Left lung (tissue), 10 donors: ENCODE results near the gene SYT1. TPM values are rescaled to one million over a fixed set of nuclear protein-coding genes. Genes with fewer than 3 reads are reported as not detected.
A peak's percentile ranks its signal among the peaks of the same experiment; 100 is the strongest.

Experiments used
- ATAC-seq: fragments of 200-7000 bp; cut with Tn5 transposase; one replicate; pipeline ENCODE4 v1.9.1; 2020; ENCODE audit warnings: moderate library complexity
- DNase-seq, 4 donors: peaks; one replicate each; pipeline ENCODE4 v3.0.0-alpha.2; 2013 to 2020
- H3K27ac ChIP-seq, 2 donors: fragments of 200-600 bp; sonication (generic) in 1 of 2; one replicate each; pipeline versions ENCODE4 v1.5.0 to v1.8.0; 2020 to 2021
- H3K27me3 ChIP-seq, 2 donors: fragments of 200-600 bp; sonication (generic) in 1 of 2; one replicate each; pipeline versions ENCODE4 v1.5.0 to v1.8.0; 2020 to 2021
- H3K36me3 ChIP-seq, 2 donors: fragments of 200-600 bp; sonication (generic) in 1 of 2; one replicate each; pipeline versions ENCODE4 v1.5.0 to v1.8.0; 2020 to 2021
- H3K4me1 ChIP-seq, 2 donors: fragments of 200-600 bp; one replicate each; pipeline ENCODE4 v1.8.0; 2021
- H3K4me3 ChIP-seq, 2 donors: fragments of 200-600 bp; sonication (generic) in 1 of 2; one replicate each; pipeline versions ENCODE4 v1.5.0 to v1.8.0; 2020 to 2021; ENCODE audit warnings: mild to moderate bottlenecking in 1 of 2
- H3K9me3 ChIP-seq, 2 donors: fragments of 200-600 bp; sonication (generic) in 1 of 2; one replicate each; pipeline versions ENCODE4 v1.5.0 to v1.8.0; 2020 to 2021
- intact Hi-C, 2 donors: fragments of 100-400 bp; cut with DNase I; formaldehyde crosslinking; loops; one replicate each; pipeline versions ENCODE4 v1.11.2 to v1.14.2; 2022
- polyA plus RNA-seq, 6 donors: library from polyadenylated mRNA; unstranded; fragments of 120-200 nt; gene quantifications; one replicate each; pipeline ENCODE4 v1.2.1, GENCODE V29; 2013; ENCODE audit not compliant: insufficient read length in 6 of 6
- total RNA-seq, 2 donors: library from RNA; stranded (reverse); fragmentation: NEBNext Ultra II Directional; extraction: Animal tissue kit (Norgen Biotek cat#: 25700); gene quantifications; one replicate each; pipeline ENCODE4 v1.2.1, GENCODE V29; 2021
- TF ChIP-seq, protein P1 (sequence below), 2 donors: fragments of 200-600 bp; sonication (generic) in 1 of 2; IDR thresholded peaks; one replicate each; pipeline versions ENCODE4 v1.5.0 to v1.8.0; 2021; ENCODE audit warnings: antibody characterized with exemption in 2 of 2
- donor health status: DM: no; HTN: yes; CAD: no.
- donor health status: DM: no; HTN: no; CAD: no.

SYT1 gene
- total and polyA plus RNA-seq, 8 donors = 1.5 to 6.9 (median 4.8) TPM

DNA sequence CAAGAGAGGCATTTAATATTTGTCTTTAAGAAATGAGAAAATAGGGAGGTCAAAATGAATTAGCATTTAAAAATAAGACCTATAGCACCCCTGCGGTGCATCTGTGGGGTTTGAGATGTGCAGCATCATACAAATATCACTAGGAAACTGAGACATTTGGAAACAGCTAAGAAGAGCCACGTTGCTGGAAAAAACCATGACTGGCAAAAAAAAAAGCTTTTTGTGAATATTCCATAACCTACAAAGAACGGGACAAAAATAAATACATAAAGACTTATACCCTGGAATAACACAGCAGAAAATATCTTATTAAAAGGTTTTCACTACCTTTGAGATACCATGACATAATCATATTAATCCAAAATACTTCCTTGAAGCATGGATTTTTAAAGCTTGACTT is 460.0 kb downstream of the SYT1 start:
- H3K9me3 ChIP-seq = no peaks in the 10 kb centered on the region
- intact Hi-C loops = no loop called here
- H3K4me3 ChIP-seq = no peak overlapping the region
- no peaks in the 10 kb centered on the region for H3K4me1 ChIP-seq
- no peaks in the 10 kb centered on the region for H3K27me3 ChIP-seq
- H3K27ac ChIP-seq = no peak overlapping the region
- ATAC-seq (no peak), DNase-seq (no peak)
- no peaks in the 10 kb centered on the region for H3K36me3 ChIP-seq
- TF ChIP-seq, protein P1, sequence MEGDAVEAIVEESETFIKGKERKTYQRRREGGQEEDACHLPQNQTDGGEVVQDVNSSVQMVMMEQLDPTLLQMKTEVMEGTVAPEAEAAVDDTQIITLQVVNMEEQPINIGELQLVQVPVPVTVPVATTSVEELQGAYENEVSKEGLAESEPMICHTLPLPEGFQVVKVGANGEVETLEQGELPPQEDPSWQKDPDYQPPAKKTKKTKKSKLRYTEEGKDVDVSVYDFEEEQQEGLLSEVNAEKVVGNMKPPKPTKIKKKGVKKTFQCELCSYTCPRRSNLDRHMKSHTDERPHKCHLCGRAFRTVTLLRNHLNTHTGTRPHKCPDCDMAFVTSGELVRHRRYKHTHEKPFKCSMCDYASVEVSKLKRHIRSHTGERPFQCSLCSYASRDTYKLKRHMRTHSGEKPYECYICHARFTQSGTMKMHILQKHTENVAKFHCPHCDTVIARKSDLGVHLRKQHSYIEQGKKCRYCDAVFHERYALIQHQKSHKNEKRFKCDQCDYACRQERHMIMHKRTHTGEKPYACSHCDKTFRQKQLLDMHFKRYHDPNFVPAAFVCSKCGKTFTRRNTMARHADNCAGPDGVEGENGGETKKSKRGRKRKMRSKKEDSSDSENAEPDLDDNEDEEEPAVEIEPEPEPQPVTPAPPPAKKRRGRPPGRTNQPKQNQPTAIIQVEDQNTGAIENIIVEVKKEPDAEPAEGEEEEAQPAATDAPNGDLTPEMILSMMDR (IDR thresholded peaks at IDR 0.05) = no peak

DNA sequence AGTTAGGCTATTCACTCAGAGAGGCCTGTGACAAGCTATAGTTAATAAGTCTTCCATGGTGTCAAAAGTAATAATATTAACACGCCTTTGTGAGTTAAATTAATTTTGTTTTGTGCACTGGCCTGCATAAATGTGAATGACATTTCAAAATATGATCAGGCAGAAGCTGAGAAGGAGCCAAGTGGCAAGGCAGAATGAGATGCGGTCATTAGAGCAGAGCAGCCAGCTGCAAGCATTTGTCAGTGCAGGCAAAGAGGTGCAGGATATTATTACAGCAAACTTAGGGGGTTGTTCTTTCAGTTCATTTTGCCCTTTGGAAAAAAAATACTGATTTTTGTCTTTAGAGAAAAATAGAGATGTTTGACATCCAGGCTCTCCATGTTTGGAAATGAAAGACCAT is 461.6 kb downstream of the SYT1 start:
- H3K9me3 ChIP-seq = no peaks in the 10 kb centered on the region

DNA sequence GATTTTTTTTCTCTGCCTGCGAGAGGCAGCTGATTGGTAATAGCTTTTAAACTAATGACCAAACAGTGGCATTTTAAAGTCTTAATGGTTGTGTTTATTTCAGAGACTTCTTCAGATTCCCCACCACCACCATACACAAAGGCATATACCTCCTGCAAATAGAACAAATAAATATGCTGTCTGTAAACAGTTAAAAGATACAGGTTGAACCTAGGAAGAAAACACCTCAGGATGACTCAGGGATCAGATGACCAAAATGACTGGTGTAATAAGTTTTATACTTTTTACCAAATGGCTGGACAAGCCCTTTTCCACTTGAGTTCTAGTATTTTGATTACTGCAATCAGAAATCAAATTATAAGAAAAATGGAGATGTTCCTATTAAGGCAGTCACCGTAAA is 462.1 kb downstream of the SYT1 start:
- Histone ChIP-seq H3K4me1 (no peaks in the 10 kb centered on the region), H3K9me3 (no peaks in the 10 kb centered on the region), H3K36me3 (no peaks in the 10 kb centered on the region), H3K27ac (no peak overlapping the region), H3K4me3 (no peak overlapping the region), H3K27me3 (no peaks in the 10 kb centered on the region)
- TF ChIP-seq, protein P1 (IDR thresholded peaks at IDR 0.05) = no peak
- ATAC-seq = no peak
- no peak for DNase-seq
- intact Hi-C loops = no loop called here

More for the DNA sequence above, 461.6 kb downstream of the SYT1 start:
- ATAC-seq = no peak
- Histone ChIP-seq H3K27me3 (no peaks in the 10 kb centered on the region), H3K4me3 (no peak overlapping the region), H3K27ac (no peak overlapping the region), H3K36me3 (no peaks in the 10 kb centered on the region), H3K4me1 (no peaks in the 10 kb centered on the region)
- intact Hi-C loops = no loop called here
- DNase-seq = peak in 1 of 4 donors; percentile 18
- TF ChIP-seq, protein P1 (IDR thresholded peaks at IDR 0.05) = no peak

DNA sequence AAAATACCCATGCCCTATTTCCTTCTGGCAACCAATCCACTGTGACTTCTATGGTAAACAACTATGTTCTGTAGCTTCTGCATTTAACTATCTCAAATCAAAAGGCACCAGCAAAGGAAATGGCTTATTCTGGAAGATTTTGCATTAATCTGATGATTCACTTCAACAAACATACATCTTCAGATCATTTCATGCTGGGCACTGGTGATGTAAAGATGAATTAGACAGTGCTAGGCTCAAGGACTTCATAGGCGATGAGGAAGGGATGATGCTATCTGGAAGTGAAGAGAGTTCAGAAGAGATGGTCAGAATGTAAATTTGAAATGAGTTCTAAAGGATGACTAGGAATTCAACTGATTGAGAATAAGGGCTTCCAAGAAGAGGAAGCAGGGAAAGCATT is 462.9 kb downstream of the SYT1 start:
- Histone ChIP-seq H3K27me3 (no peaks in the 10 kb centered on the region), H3K4me1 (no peaks in the 10 kb centered on the region), H3K9me3 (no peaks in the 10 kb centered on the region), H3K4me3 (no peak overlapping the region), H3K36me3 (no peaks in the 10 kb centered on the region), H3K27ac (no peak overlapping the region)
- ATAC-seq (no peak), DNase-seq (no peak)
- TF ChIP-seq, protein P1 (IDR thresholded peaks at IDR 0.05) = no peak
- intact Hi-C loops = no loop called here

DNA sequence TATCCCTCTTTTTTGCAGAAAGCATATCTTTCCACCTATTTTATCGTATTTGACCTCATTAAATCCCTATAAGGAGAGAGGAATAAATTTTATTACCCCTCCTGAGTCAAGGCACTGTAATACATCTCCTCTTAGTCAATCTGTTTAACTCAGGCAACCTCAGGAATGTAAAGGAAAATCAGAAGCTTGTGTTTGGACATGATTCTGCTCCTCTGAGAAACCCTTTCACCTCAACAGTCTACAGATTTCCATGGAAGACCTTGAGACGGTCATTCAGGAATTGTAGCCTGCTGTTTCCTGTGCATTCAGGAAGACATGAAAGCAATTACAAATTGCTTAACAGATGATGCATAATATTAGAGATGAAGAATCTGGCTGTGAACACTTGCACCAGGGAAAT is 465.4 kb downstream of the SYT1 start:
- Histone ChIP-seq H3K9me3 (no peaks in the 10 kb centered on the region), H3K4me3 (no peak overlapping the region), H3K27me3 (no peaks in the 10 kb centered on the region), H3K36me3 (no peaks in the 10 kb centered on the region), H3K4me1 (no peaks in the 10 kb centered on the region), H3K27ac (no peak overlapping the region)
- intact Hi-C loops = no loop called here
- no peak for DNase-seq
- TF ChIP-seq, protein P1 (IDR thresholded peaks at IDR 0.05) = no peak
- no peak for ATAC-seq
